Hematopoietic multipotent progenitor cell treated with erythropoietin and hydrocortisone succinate and interleukin-3 and kit ligand, for 6 days (in vitro differentiated cells): ENCODE results near the gene P2RY6.
"Not testable (repeated sequence)": the region's sequence is repeated elsewhere in the genome, so short reads cannot be mapped to it uniquely, and the experiment has no call there.

ENCODE experiments used
- DNase-seq: peaks from one replicate; pipeline ENCODE4 v3.0.0-alpha.2; 2015

The P2RY6 gene

GRCh38 chr11:73262851-73263495 is 9.2 kb upstream of the P2RY6 start:
- DNase-seq: no peak

GRCh38 chr11:73263640-73264039 is 8.5 kb upstream of the P2RY6 start:
- no peak for DNase-seq

- no peak for DNase-seq
Observed at GRCh38 chr11:73265278-73265810, 6.8 kb upstream of the P2RY6 start.

- no peak for DNase-seq
Observed at GRCh38 chr11:73265853-73266645, 6.1 kb upstream of the P2RY6 start.

GRCh38 chr11:73266646-73267020 is 5.5 kb upstream of the P2RY6 start:
- no peak for DNase-seq

- DNase-seq: no peak
Observed at GRCh38 chr11:73267122-73267846, 4.9 kb upstream of the P2RY6 start.

- no peak for DNase-seq
Observed at GRCh38 chr11:73267906-73268540, 4.1 kb upstream of the P2RY6 start.

- no peak for DNase-seq
Observed at GRCh38 chr11:73268671-73269271, 3.4 kb upstream of the P2RY6 start.

- no peak for DNase-seq
Observed at GRCh38 chr11:73269459-73270015, 2.6 kb upstream of the P2RY6 start.

- DNase-seq: peak; percentile 42
Observed at GRCh38 chr11:73270016-73270854, 1.9 kb upstream of the P2RY6 start.

- DNase-seq: no peak
Observed at GRCh38 chr11:73270855-73271477, 1.2 kb upstream of the P2RY6 start.

- not testable (repeated sequence) for DNase-seq
Observed at GRCh38 chr11:73271478-73271865, 666 bp upstream of the P2RY6 start.

GRCh38 chr11:73272680-73273038 is 521 bp downstream of the P2RY6 start:
- no peak for DNase-seq

- DNase-seq: no peak
Observed at GRCh38 chr11:73273222-73273895, 1.2 kb downstream of the P2RY6 start.

GRCh38 chr11:73274191-73274590 is 2.1 kb downstream of the P2RY6 start:
- not testable (repeated sequence) for DNase-seq

GRCh38 chr11:73274722-73275380 is 2.7 kb downstream of the P2RY6 start:
- DNase-seq: no peak

- no peak for DNase-seq
Observed at GRCh38 chr11:73275381-73275750, 3.2 kb downstream of the P2RY6 start.

- no peak for DNase-seq
Observed at GRCh38 chr11:73277467-73277866, 5.3 kb downstream of the P2RY6 start.

- no peak for DNase-seq
Observed at GRCh38 chr11:73280626-73281025, 8.5 kb downstream of the P2RY6 start.

GRCh38 chr11:73281201-73281741 is 9.1 kb downstream of the P2RY6 start:
- no peak for DNase-seq
